ENCODE results near the gene SRSF3. TPM values are rescaled to one million over a fixed set of nuclear protein-coding genes. Genes with fewer than 3 reads are reported as not detected.
"Not testable (repeated sequence)": the region's sequence is repeated elsewhere in the genome, so short reads cannot be mapped to it uniquely, and the experiment has no call there.

The SRSF3 gene
- polyA plus RNA-seq, 10 donors, result 281 to 422 (median 312) TPM

GRCh38 chr6:36572353-36573311, 21.5 kb upstream of the SRSF3 start:
- DNase-seq, result not testable (repeated sequence)

DNA sequence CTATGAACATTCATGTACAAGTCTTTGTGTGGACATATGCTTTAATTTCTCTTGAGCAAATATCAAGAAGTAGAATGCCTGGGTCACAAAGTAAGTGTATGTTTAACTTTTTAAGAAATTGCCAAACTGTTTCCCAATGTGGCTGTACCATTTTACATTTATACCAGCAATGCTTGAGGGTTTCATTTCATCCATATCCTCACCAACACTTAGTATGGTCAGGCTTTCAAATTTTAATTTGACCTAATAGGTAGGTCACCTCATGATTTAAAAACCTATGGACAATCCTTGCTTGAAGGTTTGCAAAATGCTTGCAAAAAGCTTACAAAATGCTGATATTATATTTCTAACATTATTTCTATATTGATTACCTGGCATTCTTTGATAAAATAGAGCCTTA, 19.5 kb upstream of the SRSF3 start:
- DNase-seq, result no peak

- DNase-seq, result no peak
Measured at GRCh38 chr6:36576578-36576977, 17.6 kb upstream of the SRSF3 start.

DNA sequence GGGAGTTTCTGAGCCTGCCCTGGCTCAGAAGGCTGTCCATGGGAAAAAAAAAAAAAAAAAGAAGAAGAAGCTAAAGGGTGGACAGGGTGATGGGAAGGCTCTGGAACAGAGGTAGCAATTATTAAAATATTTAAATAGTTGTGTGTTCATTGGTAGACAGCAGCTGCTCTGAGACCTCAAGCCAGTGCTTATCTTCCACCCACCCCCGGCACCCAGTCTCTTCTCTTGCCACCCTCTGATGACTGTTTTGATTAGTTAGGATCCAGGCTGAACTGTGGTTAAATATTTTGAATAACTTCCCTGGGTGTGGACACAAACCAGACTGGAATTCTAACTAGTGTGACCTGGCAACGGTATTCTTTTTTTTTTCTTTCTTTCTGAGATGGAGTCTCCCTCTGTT, 16.9 kb upstream of the SRSF3 start:
- DNase-seq, result peak in 2 of 3 donors; percentile 22 to 74

DNA sequence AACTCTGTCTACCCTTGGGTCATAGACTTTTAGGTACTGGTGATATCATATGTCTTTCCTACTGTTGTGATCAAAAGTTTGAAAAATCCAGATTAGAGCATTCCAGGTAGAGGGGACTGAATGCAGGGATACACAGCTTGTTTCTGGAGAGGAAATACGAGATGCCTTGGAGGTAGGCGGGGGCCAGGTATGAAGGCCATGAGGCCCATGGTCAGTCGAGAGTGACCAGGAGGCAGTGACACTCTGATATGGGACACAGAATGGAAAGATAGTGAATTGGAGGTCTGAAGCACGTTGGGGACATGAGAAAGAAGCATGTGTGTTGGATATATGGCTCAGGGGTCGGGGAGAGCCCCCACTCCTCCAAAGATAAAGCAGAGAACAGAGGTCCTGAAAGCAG, 16.1 kb upstream of the SRSF3 start:
- no peak for DNase-seq

GRCh38 chr6:36578431-36578830, 15.7 kb upstream of the SRSF3 start:
- DNase-seq, result no peak

- DNase-seq, result no peak
Measured at GRCh38 chr6:36580184-36580526, 14.0 kb upstream of the SRSF3 start.

- DNase-seq, result no peak
Measured at GRCh38 chr6:36581716-36582115, 12.4 kb upstream of the SRSF3 start.

- no peak for DNase-seq
Measured at GRCh38 chr6:36586606-36587005, 7.6 kb upstream of the SRSF3 start.

- DNase-seq, result not testable (repeated sequence)
Measured at GRCh38 chr6:36589025-36589400, 5.1 kb upstream of the SRSF3 start.

- DNase-seq, result peak in 1 of 3 donors; percentile 47
Measured at GRCh38 chr6:36590237-36590636, 3.9 kb upstream of the SRSF3 start.

DNA sequence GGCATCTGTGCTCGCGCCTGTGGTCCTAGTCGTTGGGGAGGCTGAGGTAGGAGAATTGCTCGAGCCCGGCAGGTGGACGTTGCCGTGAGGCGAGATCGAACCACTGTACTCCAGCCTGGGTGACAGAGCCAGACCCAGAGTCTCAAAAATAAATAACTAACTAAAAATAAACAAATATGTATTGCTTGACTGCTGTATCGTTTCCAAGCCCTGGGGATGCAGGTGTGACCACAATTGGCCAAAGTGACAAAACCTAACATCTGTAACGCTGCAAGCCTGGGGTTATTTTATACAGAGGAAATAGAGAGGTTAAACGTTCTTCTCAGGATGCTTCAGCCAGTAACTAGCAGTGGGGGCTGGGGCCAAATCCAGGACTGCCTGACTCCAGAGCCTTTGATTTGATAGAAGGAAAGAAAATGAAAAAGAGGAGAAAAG, 1.9 kb upstream of the SRSF3 start:
- no peak for DNase-seq

DNA sequence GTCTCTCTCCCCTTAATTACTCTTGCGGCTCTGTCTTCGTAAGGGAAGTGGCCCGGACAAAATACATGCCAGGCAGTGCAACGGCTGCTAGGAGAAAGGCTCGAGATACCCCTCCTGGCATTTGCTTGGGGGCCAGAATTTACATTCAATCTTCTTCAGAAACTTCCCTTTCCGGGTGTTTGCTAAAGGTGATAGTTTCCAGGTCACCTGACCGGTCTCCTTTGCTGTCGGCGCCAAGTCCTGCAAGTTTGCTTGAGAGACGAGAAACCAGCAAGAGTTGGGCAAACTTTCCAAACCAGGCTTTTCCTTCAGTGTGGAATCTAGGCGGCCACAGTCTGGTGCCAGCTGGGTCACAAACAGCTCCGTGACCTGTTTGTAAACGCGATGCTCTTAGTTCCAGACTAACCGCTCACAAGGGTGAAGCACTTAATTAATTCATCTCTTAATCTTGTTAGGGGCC, 563 bp upstream of the SRSF3 start:
- peak in 1 of 3 donors; percentile 51 for DNase-seq

DNA sequence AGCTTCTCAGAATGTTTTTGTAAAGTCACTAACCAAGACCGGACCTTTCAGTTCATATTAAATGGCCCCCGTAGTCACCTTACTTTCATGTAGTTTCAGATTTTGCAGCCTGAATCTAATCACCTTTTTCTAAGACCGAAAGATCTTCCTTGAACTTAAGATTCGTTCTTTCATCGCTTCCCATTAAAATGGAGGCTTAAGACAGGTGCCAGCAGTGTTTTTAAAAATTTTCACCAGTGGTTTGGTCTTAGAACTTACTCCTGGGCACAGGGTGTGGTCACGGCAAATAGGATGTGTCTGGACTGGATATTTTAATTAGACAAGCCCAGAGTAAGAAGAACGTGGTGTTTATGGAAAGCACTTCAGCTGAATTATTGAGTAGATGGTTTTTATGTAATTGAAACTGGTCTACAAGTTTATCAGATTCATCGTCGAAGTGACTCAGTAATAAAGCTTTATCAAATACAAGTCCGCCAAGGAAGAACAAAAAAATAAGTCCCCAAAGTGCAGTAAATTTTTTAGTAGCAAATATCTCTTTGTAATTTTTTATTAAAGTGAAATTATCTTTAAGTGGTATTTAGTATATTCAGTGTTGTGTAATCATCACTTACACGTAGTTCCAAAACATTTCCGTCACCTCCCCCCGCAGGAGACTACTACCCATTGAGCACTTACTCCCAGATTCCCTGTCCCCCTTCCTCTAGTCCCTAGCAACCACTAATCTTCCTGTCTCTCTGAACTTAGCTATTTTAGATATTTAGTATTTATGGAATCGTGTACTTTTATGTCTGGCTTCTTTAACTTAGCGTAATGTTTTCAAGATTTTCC, 868 bp downstream of the SRSF3 start:
- DNase-seq, result peak; percentile 62 to 85 (median 71)

GRCh38 chr6:36596356-36596755, 2.2 kb downstream of the SRSF3 start:
- no peak for DNase-seq

DNA sequence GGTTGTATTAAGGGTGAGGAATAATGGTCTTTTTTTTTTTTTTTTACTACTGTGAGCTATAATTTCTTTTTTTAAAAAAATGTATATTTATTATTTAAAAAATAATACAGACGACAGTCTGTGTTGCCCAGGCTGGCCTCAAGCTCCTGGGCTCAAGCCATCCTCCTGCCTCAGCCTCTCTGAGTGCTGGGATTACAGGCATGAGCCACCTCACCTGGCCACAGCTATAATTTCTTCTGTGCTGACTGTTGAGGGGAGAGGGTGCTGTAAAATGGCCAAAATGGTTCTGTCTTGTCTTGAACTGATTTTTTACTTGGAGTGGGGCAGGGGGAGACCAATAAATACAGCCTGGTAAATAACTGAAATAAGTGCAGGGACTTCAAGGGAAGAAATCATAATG, 3.6 kb downstream of the SRSF3 start:
- DNase-seq, result no peak

GRCh38 chr6:36598326-36598725, 4.2 kb downstream of the SRSF3 start:
- DNase-seq, result no peak

- DNase-seq, result no peak
Measured at GRCh38 chr6:36598739-36599318, 4.7 kb downstream of the SRSF3 start.

- no peak for DNase-seq
Measured at GRCh38 chr6:36599791-36600209, 5.6 kb downstream of the SRSF3 start.

GRCh38 chr6:36600564-36601146, 6.5 kb downstream of the SRSF3 start:
- DNase-seq, result no peak

DNA sequence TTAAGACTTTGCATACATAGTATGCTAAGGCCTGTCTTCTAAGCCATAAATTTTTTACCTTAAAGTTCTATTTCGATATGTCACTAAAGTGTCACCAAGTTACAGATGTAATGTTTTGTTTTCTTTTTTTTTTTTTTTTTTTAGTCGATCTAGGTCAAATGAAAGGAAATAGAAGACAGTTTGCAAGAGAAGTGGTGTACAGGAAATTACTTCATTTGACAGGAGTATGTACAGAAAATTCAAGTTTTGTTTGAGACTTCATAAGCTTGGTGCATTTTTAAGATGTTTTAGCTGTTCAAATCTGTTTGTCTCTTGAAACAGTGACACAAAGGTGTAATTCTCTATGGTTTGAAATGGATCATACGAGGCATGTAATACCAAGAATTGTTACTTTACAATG, 7.7 kb downstream of the SRSF3 start:
- not testable (repeated sequence) for DNase-seq
